GM12892 (cell line): ENCODE measurements around the gene AKAP13.

Source experiments
- DNase-seq: peaks from one replicate; pipeline ENCODE4 v3.0.0; 2011; ENCODE audit not compliant: insufficient read length
- FAIRE-seq: peaks from 2 replicates; lab custom pipeline; 2011; peaks lifted over from hg19 to GRCh38; lab: Jason Lieb, UNC
- POLR2A ChIP-seq: IDR thresholded peaks from 2 replicates; pipeline ENCODE4 v1.6.1; 2011; ENCODE audit warnings: low read depth, low read length, control low read depth
- POLR2AphosphoS5 ChIP-seq: IDR thresholded peaks from 2 replicates; pipeline ENCODE4 v1.6.1; 2011; ENCODE audit warnings: low read depth, low read length, control low read depth
- TAF1 ChIP-seq: IDR thresholded peaks from 2 replicates; pipeline ENCODE4 v1.6.1; 2011; ENCODE audit warnings: low read depth, mild to moderate bottlenecking, control low read depth, low read length, borderline replicate concordance

AKAP13 gene

DNA sequence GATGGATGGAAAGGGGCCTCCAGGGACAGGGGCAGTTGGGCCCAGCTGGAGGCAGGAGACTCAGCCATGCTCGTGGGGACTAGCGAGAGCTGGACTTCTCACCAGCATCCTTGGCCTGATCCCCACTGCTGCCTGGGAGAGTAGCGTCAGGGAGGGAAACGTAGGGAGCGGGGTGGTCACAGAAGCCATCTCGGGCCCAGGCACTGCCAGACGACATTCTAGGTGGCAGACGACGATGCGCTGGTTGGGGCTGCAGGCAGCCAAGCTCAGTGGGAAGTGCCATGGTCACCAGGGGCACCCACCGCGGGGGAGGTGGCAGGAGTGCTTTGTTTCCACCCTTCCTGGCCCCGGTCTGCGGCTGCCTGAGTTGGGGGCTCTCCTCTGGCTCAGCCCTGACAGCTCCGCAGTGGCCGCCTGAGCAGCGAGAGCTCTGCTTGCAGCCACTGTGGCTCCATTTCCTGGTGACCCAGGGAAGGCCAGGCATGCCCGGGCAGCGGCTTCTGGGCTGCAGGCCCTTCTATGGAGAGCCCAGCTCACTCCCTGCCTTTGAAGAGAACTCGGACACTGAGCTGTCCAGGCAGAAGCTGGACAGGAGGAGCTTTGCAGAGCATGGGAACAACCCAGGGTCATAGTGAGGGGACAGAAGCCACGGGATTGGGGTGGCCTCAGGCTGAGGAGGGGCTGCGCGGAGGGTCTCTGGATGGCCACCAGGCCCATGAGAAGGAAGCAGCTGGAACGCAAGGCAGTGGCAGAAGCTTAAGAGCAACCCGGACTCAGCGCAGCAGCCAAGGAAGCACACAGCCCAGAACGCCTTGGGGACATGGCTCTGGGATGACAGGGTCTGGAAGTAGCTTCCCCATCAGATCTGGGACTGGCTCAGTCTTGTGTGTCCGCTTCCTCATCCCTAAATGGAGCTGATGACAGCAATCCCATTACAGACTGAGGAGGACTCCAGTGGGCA, 383.6 kb downstream of the AKAP13 start:
- no peak for TF ChIP-seq TAF1
- TF ChIP-seq POLR2A, result no peak
- TF ChIP-seq POLR2AphosphoS5, result no peak
- FAIRE-seq (no peak), DNase-seq (no peak)

DNA sequence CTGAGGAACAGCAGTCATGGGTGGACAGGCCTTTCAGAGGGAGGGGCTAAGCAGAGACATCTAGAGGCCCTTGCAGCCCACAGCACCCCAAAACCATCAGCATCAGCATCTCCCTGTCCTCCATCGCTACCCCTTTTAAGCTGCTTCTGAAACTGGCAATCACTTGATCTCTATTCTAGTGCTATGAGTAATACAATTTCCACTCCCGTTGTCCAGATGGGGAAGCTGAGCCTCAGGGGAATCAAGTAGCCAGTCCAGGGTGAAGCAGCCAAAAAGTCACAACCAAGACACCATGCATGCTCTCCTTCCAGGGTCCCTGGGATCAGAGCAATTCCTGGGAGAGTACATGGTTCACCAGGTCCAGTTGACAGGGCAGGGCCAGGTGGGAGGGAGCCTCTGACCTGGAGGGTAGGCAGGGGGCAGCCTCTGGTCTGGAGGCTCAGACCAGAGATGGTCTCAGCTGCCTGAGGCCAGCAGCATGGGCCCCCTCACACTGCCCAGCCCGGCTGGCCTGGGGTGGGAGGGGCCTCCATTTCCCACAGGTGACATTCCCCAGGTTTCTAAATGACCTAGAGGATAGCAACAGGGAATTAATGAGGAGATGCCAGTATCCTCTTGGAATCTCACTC, 384.4 kb downstream of the AKAP13 start:
- DNase-seq, result no peak
- TF ChIP-seq TAF1, result no peak
- peak; percentile 5 for FAIRE-seq

DNA sequence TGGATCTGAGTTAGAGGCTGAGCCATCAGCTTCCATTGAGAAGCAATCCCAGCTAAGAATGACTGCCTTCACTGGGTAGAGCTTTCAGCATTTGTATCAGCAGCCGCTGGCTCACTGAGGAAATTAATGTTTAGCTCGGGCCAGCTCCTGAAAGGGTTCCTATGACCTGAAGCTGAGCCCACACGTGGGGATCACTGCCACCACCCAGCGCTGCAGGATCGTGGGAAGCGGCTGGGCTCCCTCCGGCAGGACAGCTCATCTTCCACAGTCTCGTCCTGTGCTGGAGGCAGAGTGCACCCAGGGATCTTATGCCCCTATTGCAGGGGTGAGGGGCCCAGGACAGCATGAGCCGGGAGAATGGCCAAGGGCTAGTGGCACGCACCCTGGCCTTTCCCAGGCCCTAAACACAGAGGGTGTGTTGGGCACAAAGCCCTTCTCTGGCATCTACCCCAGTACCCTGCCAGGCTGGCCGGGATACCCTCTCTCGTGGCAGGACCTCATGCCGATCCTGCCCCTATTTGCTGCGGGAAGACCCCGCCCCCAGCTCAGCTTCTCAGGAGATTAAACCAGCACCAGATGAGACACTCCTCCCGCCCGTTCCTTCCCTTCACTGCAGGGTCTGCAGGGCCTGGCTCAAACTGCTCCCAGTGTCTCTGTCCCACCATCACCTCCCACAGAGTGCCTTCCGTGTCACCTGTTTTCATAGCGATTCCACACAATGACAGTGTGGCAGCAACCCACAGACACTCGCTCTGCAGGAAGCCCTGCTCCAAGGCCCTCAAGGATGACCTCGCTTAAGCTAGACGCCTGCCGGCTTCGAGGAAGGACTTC, 385.8 kb downstream of the AKAP13 start:
- TF ChIP-seq TAF1 (no peak), POLR2A (no peak), POLR2AphosphoS5 (no peak)
- no peak for DNase-seq
- FAIRE-seq, result no peak

DNA sequence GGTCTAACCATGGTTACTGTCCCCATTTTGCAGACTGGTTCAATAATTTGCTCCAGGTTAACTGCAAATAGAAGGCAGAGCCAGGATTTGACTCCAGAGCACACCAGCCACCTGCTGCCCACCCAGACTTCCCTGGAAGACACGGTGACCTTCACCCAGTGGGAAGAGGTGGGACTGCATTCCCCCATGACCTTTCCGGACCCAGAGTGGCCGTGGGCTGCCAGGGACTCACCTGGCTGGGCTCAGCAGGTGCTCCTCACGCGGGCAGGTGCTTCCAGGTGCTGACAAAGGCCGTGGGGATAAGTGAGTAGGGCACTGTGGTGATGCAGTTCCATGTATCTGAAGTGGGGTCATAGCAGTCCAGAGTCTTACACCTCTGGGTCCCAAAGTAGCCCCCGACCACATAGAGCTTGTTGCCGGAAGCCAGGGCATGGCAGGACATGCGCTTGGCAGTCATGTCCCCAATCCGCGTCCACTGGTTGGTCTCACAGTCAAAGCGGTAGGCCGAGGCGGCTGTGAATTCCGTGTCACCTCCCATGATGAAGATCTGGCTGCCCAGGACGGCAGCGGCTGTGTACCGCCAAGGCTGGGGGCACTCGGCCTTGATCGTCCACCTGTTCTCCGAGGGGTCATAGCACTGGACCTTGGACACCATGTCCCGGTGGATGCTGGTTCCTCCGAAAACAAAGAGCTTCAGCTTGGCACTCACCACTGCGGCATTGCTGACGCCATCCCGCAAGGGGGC, 387.6 kb downstream of the AKAP13 start:
- DNase-seq (no peak), FAIRE-seq (no peak)
- TF ChIP-seq POLR2AphosphoS5, result no peak

DNA sequence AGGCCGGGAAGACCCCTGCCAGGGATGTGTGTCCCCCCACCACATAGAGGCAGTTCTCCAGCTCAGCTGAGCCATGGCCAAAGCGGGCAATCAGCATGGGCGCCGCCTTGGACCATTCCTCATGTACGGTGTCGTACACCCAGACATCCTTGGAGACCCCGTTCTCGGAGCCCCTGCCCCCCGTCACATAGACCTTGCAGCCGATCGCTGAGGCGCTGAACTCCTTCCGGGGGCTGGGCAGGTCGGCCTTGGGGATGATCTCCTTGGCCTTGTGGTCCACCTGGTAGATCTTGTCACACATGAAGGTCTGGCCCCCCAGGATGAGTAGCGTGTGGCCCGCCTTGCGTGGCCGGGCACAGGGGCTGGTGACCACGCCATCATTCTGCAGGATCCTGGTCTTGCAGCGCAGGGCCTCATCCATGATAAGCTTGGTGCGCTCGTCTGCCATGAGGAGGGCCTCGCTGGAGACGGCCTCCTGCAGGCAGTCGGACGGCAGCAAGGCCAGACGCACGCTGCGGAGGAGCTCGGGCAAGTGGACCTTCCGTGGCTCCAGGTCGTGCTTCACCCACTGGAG, 388.3 kb downstream of the AKAP13 start:
- FAIRE-seq (no peak), DNase-seq (no peak)
- TF ChIP-seq POLR2A (no peak), POLR2AphosphoS5 (no peak), TAF1 (no peak)

DNA sequence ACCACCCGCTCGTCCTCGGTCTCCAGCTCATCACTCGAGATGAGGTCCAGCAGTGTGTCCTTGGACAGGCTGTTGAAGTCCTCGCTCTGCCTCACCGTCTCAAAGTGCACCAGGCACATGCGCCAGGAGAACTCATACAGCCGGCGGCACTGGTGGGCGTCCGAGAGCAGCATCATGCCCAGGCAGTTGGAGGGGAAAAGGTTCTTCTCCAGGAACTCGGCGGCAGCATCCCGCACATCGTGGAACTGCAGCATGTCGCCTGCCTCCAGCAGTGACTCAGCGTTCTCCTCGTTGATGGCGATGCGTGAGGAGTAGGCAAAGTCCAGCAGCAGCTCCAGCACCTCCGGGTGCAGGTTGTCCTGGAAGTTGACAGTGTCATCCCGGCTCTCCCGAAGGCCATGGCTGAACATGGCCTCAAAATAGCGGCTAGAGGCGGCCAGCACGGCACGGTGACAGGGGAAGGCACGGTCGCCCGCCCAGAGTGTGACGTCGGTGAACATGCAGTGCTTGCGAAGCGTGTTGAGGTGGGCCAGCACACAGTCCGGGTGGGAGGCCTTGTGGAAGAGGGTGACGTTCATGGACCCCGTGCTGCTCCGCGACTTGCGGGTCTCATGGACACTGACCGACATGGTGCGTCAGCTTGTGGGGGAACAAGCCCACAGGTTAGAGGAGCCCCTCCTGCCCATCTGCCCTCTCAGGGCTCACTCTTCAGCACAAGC, 388.9 kb downstream of the AKAP13 start:
- DNase-seq, result no peak
- TF ChIP-seq TAF1 (no peak), POLR2AphosphoS5 (no peak), POLR2A (no peak)
- no peak for FAIRE-seq

DNA sequence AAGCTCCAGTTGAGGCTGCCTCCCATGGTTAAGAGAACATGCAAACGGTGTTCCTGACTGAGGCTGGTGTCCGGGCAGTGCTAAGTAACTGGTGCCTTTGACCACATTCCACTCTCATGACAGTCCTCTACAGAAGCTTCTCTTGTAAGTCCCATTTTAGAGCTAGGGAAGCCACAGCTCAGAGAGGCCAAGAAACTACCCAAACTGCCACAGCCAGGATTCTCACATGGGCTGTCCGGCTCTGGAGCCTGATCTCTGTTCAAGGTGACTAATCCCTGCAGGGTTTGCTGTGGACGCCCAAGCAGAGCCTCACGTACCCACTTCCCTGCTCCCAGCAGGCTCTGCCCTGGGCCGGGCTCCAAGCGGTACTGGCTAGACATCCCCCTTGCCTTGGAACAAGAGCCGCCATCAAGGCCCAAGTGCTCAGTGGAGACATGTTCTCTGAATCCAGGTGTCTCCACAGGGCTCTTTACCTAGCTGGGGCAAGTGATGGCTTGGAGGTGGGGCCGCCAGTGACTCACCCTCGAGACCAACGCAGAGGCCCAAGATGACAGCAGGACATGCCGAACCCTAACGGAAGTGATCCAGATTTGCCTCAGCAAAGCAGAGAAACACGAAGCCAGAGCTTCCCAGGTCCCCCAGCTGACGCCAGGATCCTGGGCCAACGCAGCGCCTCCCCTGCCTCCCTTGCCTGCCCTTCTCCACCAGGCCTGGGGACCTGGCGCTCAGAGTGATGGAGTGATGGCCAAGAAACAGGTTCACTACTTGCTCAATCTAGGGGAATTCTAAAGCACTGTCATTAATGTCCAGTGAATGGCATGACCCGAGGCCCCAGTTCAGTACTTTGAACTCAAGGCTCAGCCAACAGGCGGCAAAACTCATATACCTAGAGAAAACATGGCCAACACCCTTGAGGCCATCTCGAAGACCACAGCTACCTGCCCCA, 390.0 kb downstream of the AKAP13 start:
- no peak for DNase-seq
- no peak for FAIRE-seq
- TF ChIP-seq POLR2AphosphoS5 (no peak), POLR2A (no peak), TAF1 (no peak)

DNA sequence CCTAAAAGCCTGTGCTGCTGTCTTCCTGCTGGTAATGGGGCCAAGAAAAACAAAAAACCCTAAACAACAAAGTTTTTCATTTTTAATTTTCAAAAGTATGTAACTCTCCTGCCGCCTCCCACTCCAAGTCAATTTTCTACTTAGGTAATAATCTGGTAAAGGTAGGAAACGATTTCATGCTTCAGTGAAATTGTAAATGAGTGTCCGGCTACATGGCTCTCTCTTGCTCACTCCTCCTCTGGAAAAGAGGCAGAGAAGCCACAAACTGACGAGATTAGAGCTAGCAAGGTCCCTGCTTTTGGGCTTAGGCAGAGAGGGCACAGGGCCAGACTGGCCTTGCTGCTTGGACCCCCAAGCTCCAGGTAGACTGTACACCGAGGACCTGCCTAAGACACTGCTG, 390.9 kb downstream of the AKAP13 start:
- FAIRE-seq (no peak), DNase-seq (no peak)
- TF ChIP-seq POLR2A (no peak), POLR2AphosphoS5 (no peak), TAF1 (no peak)

DNA sequence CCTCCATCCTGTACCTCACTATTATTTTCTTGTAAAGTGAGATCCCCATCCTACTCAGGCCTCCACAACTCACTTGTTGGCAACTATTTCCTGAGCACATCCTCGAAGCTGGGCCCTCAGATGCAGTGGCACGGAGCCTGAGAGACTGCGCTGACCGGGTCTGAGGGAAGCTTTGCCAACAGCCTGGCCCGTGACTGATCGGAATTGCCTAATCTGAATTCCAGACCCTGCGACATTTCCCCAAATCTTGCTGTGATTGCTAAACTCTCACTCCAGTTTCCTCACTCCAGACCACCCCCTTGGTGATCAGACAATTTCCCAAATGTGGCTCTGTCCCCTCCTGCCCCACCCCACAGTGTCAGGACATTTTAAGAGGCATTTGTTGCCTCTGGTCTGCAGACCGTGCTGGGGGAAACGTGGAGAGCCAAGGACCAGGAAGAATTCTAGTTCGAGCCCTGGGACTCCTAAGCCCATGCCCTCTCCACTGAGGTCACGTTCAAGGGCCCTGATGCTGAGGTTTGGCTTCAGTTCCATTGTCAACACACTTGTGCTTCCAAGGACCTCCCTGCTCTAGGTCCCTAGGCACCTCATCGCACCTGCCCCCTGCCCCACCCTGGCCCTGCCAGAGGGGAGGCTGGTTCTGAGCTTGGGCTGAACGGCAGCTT, 391.5 kb downstream of the AKAP13 start:
- DNase-seq, result no peak
- FAIRE-seq, result no peak
- TF ChIP-seq TAF1, result no peak
- no peak for TF ChIP-seq POLR2A
- no peak for TF ChIP-seq POLR2AphosphoS5
